Hepatocyte (in vitro differentiated cells): ENCODE measurements around the gene PHF12.

Experiments
- EZH2 ChIP-seq: fragments of 200-600 bp; sonication (generic); IDR thresholded peaks from 2 replicates; pipeline ENCODE4 v1.6.1; 2016; ENCODE audit warnings: antibody characterized with exemption, mild to moderate bottlenecking, borderline replicate concordance
- TF ChIP-seq, protein P1 (sequence below): fragments of 200-600 bp; sonication (generic); IDR thresholded peaks from 2 replicates; pipeline ENCODE4 v1.5.1; 2016; ENCODE audit warnings: antibody characterized with exemption, mild to moderate bottlenecking; ENCODE audit not compliant: poor library complexity

DNA sequence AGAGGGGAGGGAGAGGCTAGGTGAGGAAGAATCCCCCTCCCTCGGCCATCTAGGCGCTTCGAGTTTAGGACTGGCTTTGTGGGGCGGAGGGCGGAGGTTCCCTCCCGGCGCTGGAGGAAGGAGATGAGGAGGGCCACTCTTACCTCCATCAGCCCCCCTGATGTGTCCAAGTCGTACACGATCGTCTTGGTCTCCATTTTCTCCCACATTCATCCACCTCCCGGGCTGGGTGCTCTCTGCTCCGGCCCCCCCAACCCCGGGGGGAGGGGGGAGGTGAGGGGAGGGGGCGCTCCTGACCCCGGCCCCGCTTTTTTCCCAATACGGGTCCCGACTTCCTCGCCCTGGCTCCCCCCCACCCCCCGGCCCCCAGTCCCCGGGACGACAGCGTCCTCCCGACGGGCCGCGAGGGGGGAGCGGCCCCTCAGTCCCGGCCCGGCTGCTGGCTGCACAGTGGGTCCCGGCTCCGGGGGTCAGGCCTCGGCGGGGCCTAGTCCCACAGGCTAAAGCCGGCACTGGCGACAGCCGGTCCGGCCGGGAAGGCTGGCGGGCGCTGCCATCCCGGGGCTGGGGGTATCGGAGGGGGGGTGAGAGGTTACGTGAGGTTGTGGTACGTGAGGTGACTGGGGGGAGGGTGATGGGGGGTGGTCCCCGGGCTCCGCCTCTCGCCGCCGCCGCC is 428 bp downstream of the PHF12 start:
- TF ChIP-seq, protein P1, sequence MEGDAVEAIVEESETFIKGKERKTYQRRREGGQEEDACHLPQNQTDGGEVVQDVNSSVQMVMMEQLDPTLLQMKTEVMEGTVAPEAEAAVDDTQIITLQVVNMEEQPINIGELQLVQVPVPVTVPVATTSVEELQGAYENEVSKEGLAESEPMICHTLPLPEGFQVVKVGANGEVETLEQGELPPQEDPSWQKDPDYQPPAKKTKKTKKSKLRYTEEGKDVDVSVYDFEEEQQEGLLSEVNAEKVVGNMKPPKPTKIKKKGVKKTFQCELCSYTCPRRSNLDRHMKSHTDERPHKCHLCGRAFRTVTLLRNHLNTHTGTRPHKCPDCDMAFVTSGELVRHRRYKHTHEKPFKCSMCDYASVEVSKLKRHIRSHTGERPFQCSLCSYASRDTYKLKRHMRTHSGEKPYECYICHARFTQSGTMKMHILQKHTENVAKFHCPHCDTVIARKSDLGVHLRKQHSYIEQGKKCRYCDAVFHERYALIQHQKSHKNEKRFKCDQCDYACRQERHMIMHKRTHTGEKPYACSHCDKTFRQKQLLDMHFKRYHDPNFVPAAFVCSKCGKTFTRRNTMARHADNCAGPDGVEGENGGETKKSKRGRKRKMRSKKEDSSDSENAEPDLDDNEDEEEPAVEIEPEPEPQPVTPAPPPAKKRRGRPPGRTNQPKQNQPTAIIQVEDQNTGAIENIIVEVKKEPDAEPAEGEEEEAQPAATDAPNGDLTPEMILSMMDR: no peak
- no peak for TF ChIP-seq EZH2
